HG03045 (cell line): ENCODE measurements around the gene KCNG2.

Source experiments
- ATAC-seq: cut with Tn5 transposase; IDR thresholded peaks from one replicate; pipeline ENCODE4 v1.9.1; 2021; ENCODE audit warnings: mild to moderate bottlenecking, moderate library complexity; ENCODE audit not compliant: unreplicated experiment

Gene KCNG2

DNA sequence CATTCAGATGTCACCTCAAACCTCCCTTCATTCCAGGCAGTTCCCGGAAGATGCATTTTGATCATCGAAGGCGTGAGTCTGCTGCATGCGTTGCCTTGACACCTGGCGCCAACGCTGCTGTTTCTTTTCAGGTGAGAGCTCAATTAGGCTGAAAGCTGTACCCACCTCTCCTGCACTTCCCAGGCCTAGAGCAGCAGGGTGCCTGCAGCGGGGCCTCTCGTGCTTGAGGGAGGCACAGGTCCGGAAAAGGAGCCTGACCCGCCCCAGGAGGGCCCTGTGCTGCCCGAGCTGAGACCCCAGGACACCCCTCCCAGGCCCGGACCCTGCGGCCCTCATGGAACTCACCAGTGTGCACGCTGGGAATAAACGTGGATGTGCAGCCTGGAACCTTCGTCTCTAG lies 31.4 kb upstream of the KCNG2 start:
- ATAC-seq, result no peak

DNA sequence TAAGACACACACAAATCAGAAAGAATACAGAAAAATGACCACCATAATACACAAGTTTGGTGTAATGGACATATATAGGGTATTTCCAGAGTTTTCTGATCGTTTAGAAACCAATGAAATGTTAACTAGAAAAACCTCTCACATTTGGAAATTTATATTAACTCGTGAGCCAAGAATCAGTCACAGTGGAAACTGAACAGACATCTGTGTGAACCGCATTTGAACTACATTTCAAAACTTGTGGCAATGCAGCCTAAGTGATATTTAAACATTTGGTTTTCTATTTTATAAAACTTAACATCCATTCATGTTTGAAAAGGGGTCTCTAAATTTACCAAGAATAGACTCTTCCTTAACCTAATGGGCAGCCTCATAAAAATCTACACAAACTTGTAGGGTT lies 29.0 kb upstream of the KCNG2 start:
- ATAC-seq, result no peak

DNA sequence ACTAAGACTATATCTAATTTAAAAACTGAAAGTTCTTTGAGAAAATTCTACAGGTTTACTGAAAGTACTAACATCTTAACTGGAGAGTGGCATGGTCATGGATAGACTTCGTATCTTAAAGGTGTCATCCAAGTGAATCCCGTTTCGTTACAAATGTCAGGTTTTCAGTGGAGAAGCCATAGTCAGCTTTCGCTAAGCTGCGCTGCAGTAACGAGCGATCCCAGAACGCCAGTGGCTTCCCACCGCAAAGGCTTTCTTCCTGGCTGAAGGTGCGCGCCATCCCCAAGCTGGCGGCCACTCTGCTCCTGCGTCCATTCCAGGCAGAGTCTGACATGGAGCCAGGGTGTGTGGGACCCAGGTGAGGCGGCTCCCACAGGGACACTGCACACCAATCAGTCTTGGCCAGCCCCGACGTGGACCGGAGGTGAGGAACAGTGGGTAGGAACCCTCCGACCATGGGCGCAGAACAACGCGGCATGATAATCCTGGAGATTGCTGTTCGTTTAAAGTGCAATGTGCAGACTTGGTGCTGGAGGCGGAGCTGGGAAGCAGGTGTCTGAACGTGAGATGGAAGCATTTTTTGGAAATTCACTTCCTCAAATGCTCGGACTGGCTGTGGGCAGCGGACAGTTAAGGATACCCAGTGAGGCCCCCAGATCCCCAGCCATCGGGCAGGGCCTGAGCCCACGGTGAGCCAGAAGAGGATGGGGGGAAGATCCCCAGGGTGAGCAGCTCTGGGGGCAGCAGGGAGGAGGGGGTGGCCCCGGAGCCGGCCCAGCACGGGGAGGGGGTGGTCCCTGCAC lies 27.8 kb upstream of the KCNG2 start:
- no peak for ATAC-seq

DNA sequence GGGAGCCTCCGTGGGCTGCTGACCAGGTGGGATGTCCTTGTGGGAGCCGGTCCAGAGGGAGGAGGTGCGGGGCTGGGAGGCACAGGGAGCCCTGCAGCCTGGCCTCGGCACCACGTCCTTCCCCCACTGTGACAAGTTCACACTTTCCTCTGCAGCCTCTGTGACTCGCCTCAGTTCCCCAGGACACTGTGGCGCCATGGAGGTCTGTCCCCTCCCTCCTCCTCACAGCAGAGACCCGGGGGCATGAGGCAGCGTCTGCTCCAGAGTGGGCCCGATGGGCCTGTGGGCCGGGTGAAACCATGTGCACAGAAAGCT lies 27.3 kb upstream of the KCNG2 start:
- no peak for ATAC-seq

DNA sequence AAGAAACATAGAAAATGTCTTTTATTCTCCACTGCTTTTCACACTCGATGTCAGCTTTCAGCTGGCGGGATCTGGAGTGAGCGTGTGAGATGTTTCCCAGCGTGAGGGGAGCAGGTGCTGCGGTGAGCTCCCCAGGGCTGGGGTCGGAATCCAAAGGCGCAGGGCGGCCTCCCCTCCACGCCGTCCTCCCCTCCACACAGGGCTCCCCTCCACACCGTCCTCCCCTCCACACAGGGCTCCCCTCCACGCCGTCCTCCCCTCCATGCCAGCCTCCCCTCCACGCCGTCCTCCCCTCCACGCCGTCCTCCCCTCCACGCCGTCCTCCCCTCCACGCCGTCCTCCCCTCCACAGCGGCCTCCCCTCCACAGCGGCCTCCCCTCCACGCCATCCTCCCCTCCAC lies 26.9 kb upstream of the KCNG2 start:
- no peak for ATAC-seq

DNA sequence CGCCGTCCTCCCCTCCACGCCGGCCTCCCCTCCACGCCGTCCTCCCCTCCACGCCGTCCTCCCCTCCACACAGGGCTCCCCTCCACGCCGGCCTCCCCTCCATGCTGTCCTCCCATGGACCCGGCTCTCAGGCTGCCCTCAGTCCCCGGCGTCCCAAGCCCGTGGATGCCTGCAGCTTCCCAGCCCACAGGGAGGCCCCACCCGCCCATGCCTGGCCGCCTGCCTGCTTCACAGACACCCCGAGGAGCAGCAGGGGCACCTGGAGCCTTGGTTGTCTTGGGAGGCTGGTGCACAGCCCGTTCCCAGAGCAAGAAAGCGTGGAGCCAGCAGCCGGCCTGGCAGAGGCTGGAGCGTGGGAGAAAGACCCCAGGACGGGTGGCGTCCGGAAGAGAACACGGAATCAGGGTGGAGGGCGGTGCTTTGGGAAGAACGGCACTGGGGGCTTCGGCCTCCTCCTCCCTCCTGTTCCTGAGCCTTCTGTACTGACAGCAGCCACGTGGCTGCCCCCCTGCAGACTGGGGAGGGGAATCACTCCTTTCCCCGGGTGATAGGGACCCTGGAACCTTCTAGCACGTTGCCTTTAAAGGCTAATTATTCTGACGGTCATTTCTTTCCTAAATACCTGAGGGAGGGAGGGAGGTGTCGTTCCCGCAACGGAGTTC lies 26.2 kb upstream of the KCNG2 start:
- ATAC-seq, result no peak

DNA sequence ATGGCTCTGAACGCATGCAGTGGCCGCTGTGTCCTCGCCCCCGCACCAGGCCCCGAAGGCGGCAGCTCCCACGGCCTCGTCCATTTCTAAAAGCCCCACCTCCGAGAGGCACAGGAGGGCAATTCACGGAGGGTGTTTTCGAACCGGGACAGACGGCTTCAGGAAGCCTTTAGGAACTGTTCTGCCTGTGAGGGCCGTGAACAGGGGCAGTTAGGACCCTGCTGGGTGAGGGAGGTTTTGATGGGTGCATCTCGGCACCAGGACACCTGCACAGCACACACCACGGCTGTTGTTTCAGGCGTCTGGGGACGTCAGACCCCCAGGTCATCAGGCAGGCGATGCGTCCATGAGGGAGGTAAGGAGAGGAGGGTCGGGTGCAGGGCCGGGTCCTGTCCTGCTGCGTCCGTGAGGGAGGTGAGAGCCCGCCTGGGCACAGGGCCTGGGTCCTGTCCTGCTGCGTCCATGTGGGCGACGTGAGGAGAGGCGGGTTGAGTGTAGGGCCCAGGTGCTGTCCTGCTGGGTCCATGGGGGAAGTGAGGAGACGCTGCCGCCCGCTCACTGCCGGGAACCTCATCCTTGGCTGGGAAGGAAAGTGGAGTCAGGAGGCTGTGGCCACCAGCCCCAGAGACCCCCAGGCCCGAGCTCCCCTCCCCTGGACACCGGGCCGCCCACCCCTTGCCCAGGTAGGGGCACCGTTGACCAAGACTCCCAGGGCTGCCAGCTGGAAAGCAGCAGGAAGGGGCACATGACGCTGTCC lies 25.5 kb upstream of the KCNG2 start:
- ATAC-seq, result no peak

DNA sequence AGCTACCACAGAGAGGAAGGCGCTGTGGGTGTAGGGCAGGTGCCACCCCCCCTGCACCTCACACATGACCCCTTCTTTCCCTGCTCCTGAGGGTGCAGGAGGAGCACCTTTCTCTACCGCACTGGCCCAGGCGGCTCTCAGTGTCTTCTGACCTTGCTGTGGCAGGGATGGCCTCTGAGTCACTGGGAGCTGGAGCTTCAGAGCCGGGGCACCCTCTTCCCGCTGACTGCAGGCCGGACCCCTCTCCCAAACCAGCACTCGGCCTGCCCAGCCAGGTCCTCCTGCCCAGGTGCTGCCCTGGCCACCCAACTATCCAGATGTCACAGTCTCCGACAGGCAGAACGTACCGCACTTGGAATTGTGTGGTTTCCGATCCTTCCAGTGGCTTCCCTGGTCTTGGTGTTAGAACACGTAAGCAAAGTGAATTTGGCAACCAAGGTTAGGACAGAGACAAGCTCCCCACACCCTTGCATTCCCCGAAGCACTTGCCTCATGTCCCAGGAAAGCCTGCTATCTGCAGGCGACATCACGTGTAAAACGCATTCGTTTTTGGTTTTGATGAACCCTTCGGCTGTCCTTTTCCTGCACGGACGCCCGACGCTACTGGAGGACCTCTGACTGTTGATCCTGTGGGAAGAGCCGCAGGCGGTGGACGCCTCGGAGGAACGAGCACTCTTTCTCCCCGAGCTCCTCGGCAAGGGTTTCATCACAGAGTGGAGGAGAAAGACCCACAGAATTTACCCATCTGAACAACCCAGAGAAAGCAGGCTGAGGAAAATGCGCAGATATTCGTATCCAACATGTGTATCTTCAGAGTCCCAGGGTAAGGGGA lies 24.7 kb upstream of the KCNG2 start:
- no peak for ATAC-seq

DNA sequence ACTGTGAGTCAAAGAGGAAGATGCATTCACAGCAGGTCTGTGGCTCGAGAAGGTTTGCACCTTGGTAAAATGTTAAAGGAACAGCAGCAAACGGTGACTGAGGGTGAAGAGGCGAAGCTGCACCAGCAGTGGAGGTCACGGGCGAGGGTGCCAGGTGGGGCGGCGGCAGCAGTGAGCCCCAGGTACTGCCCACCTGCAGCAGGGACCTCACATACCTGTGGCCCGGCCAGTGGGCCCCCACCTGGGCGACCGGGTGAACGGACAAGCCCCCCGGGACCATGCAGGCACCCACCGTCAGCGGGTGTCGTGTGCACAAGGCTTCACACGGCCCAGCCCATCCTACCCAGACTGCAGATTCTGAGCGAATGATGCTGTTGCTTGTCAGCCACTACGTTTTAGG lies 23.6 kb upstream of the KCNG2 start:
- ATAC-seq, result no peak

DNA sequence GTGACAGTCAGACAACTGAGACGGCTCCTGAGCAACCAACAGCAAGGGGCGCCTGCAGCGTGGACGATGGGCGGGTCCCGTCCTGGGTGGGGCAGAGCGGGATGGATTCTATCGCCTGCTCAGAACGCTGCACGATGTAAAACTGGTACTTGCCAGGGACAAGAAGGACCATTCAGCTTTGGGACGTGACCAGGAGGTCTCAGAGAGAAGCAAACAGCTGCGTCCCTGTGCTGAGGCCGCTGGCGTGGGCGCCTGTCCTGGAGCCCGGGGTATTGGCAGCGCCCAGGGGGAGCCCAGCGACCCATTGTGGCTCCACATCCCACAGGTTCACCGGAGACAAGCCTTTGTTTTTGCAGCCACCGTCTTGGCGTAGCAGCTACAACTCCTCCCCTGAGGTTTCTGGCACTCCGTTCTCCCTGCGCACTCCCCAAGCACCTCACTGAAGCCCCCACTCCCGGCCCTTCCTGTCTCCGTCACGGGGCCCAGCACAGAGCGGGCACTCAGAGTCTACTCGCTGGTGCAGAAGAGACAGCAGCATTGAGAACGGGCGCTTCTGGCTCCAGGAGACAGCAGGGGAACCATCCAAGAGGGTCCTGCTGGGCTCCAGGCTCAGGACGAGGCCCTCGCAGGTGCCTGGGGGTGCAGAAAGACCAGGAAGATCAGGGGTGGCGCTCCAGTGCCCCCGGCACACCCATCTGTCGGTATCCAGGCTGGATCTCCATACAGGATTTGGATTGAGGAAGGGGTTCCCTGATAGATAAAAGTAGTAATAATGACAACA lies 22.1 kb upstream of the KCNG2 start:
- no peak for ATAC-seq

DNA sequence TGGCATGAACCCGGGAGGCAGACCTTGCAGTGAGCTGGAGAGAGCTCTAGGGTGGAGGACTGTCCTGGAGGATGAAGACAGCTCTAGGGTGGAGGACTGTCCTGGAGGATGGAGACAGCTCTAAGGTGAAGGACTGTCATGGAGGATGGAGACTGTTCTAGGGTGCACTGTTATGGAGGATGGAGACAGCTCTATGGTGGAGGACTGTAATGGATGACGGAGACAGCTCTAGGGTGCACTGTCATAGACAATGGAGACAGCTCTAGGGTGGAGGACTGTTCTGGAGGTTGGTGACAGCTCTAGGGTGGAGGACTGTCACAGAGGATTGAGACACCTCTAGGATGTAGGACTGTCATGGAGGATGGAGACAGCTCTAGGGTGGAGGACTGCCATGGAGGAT lies 21.1 kb upstream of the KCNG2 start:
- ATAC-seq, result no peak

DNA sequence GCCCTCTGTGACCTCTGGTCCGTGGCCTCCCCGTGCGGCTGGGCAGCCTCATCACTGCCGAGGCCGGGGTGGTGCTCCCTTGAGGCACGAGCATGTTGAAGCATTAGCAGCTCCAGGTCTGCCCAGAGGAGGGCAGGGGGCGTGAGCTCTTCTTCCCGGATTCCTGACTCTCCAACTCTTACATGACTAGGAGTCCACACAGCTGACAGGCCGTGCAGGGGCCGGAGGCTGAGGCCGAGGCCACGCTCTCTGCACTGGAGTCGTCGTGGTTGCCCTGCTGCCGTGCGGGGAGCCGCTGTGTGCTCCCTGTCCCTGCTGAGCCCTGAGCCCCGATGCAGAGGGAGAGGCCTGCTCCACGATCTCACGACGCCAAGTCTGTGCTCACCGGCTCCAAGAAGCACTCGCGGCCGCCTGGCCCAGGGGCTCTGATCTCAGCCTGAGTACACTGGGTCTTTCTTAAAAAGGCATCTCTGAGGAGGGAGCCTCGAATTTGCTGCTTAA lies 19.4 kb upstream of the KCNG2 start:
- ATAC-seq, result no peak

DNA sequence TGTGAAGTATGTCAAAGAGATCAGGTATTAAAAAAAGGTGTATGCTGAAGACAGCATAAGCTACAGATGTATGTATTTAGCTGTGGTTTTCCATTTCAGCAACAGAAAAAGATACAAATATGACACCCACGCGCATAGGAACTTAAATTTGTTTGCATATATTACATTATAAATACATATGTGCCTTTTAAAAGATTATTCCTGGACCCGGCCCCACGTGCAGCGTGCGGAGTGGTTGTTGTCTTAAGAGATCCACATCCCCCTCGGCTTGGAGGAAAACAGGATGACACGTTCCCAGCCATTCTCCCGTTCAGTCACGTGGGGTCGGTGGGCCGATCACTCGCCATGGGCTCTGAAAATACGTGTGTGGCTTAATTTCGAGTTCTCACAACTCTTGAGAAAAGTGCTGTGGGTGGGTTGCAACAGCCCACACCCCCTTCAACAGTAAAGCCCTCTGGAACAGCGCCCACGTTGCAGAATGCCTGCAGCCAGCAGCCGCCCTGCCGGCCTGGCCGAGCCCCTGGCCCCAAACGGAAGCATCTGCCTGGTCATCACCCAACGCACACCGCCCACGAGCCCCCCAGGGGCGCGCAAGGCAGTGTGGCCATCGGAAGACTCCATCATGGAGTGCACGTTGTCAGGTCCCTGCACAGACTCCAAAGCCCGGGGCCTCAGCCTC lies 18.6 kb upstream of the KCNG2 start:
- no peak for ATAC-seq

DNA sequence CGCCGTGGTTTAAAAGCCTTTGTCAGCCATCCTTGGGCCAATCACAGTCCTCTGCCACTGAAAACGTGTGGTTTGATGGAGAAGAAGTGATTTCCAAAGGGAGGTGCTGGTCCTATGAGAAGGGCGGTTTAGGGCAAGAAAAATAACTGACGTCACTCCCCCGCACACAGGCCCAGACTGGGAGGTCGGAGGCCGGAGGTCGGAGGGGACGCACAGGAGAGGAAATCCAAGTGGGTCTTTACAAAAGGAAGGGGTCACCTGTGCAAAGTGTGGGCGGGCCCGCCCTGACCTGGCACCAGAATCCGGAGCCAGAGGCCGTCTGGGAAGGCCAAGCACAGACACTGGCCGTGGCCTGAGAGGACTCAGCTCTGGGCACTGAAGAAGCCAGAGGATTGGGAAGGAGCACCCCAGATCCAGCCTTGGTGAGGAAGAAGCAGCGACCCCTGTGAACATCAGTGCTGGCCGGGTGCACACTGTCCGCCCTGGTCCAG lies 18.0 kb upstream of the KCNG2 start:
- ATAC-seq, result no peak

DNA sequence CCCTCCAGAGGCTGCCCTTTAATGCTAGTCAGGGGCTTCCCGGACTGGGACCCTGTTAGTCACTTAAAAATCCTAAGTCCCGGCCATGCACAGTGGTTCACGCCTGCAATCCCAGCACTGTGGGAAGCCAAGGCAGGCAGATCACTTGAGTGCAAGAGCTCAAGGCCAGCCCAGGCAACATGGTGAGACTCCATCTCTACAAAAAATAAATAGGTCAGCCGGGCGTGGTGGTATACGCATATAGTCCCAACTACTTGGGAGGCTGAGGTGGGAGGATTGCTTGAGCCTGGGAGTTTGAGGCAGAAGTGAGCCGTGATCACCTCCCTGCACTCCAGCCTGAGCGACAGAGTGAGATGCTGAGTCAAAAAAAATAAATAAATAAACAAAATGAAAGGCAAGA lies 17.2 kb upstream of the KCNG2 start:
- ATAC-seq, result no peak

DNA sequence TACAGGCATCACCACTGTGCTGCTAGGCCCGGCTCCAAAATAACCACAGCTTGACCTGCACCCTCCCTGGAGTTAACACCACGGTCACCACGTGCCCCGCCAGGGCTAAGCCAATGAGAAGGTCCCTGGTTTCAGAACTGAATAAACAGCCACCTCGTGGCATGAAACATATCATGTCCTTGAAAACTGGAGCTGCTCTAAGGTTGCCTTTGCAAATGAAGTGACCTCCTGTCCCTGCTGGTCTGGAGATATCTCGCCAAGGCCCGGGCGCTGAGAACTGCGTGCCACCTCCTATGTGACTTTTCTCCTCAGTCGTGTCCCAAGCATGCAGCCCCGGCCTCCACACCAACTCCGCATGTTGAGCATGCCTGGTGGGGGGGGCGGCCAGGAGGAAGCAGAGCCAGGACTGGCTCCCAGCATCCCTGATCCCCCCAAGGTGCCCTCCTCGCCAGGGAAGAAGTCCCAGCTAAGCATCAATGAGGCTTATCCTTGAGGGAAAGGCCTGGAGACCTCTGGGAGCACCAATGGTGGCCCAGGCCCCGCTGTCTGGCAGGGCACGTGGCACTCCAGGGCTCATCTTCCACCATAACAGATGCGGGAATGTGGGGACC lies 16.3 kb upstream of the KCNG2 start:
- no peak for ATAC-seq

DNA sequence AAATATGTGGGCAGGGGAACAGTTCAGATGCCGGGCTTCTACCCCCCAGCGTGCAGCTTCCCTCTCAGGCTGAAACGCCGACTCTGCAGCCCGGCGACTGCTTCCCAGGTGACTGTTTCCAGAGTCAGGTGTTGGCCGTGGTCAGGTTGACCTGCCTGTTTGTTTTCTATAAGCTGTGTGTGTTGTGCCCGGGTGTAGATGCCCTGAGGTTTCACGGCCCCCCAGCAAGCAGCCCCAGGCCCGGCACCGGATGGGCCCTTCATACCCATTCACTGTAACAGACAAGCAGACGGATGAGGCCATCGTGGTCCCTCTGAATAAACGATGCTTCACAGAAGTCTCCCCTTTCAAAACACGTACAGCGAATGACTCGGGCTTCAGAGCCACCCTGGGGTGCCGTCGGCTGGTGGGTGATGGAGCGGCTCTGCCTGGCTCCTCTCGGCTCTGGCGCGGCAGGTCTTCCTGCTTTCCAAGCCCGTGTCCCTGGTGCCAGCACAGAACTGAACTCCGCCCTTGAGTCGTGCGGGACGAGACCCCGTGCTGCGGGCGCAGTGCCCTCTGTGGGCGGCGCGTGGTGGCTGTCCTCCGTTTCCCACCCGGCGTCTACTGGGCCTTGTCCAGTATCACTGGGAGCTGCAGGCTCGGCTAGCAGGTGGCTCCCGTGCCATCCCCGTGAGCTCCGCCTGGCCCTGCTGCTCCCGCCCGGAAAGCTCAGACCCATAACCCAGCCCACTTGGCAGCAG lies 15.0 kb upstream of the KCNG2 start:
- no peak for ATAC-seq
